Germinal center (tissue), 1 donor: Measurements from ENCODE around the gene SLC26A11.
"Not testable (repeated sequence)": the region's sequence is repeated elsewhere in the genome, so short reads cannot be mapped to it uniquely, and the experiment has no call there.

ENCODE experiments used
- DNase-seq: peaks from one replicate; pipeline ENCODE4 v3.0.0; 2012; ENCODE audit warnings: mixed read lengths, low spot score

The SLC26A11 gene

GRCh38 chr17:80262291-80262690 is 42.1 kb downstream of the SLC26A11 start:
- DNase-seq: no peak

GRCh38 chr17:80262775-80263244 is 42.6 kb downstream of the SLC26A11 start:
- no peak for DNase-seq

GRCh38 chr17:80263253-80264204 is 43.3 kb downstream of the SLC26A11 start:
- peak; percentile 88 for DNase-seq

GRCh38 chr17:80264205-80265075 is 44.2 kb downstream of the SLC26A11 start:
- no peak for DNase-seq

- no peak for DNase-seq
Measured at GRCh38 chr17:80265205-80266068, 45.2 kb downstream of the SLC26A11 start.

GRCh38 chr17:80267391-80267790 is 47.2 kb downstream of the SLC26A11 start:
- DNase-seq: no peak

- DNase-seq: no peak
Measured at GRCh38 chr17:80268427-80268826, 48.2 kb downstream of the SLC26A11 start.

GRCh38 chr17:80269405-80269807 is 49.2 kb downstream of the SLC26A11 start:
- no peak for DNase-seq

- DNase-seq: no peak
Measured at GRCh38 chr17:80270104-80270503, 49.9 kb downstream of the SLC26A11 start.

GRCh38 chr17:80270836-80271235 is 50.6 kb downstream of the SLC26A11 start:
- DNase-seq: peak; percentile 66

GRCh38 chr17:80272366-80272765 is 52.1 kb downstream of the SLC26A11 start:
- DNase-seq: no peak

- DNase-seq: no peak
Measured at GRCh38 chr17:80274331-80274730, 54.1 kb downstream of the SLC26A11 start.

GRCh38 chr17:80274871-80275449 is 54.7 kb downstream of the SLC26A11 start:
- DNase-seq: no peak

GRCh38 chr17:80275857-80276256 is 55.6 kb downstream of the SLC26A11 start:
- not testable (repeated sequence) for DNase-seq

GRCh38 chr17:80277751-80278671 is 57.8 kb downstream of the SLC26A11 start:
- no peak for DNase-seq

- no peak for DNase-seq
Measured at GRCh38 chr17:80279895-80280294, 59.7 kb downstream of the SLC26A11 start.

GRCh38 chr17:80281516-80281915 is 61.3 kb downstream of the SLC26A11 start:
- no peak for DNase-seq

GRCh38 chr17:80283116-80283852 is 63.1 kb downstream of the SLC26A11 start:
- no peak for DNase-seq

GRCh38 chr17:80284631-80285030 is 64.4 kb downstream of the SLC26A11 start:
- DNase-seq: no peak
